ENCODE data around the gene MYOZ1.
"Not testable (repeated sequence)": the region's sequence is repeated elsewhere in the genome, so short reads cannot be mapped to it uniquely, and the experiment has no call there.

DNA sequence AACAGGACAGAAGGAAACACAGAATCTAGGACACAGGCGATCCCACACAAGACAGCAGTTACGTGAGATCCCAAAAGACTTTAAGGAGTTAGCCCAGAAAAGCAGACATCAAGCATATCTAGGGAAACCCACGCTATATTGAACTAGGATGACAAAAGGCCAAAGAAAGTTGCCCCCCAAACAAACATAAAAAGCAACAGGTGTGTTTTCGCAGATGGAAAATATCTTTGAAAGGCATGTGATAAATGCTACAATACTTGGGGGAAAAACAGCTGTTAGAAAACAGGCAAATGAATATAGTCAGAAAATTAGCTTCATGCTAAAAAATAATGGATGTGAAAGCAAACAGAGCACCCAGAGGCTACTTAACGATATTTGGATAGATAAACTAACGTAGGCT is 49.5 kb upstream of the MYOZ1 start:
- not testable (repeated sequence) for TF ChIP-seq EZH2 (IDR thresholded peaks at IDR 0.05); POLR2AphosphoS5 (IDR thresholded peaks at IDR 0.05; ENCODE audit: borderline replicate concordance, low read depth, low read length); FOXP2 (optimal IDR thresholded peaks at IDR 0.05; ENCODE audit: control extremely low read depth, extremely low read length, insufficient read depth)

Measured in SK-N-MC (cell line).